Tongue (tissue), 2 donors: ENCODE measurements around the gene SHC2. TPM values are rescaled to one million over a fixed set of nuclear protein-coding genes. Genes with fewer than 3 reads are reported as not detected.
"Not testable (repeated sequence)": the region's sequence is repeated elsewhere in the genome, so short reads cannot be mapped to it uniquely, and the experiment has no call there.

ENCODE experiments used
- DNase-seq: peaks from one replicate; pipeline ENCODE4 v3.0.0-alpha.2; 2015
- total RNA-seq: library from RNA; depleted of rRNA; stranded (reverse); fragments of >200 nt; gene quantifications from one replicate; pipeline ENCODE4 v1.2.3, GENCODE V29; 2014

SHC2 gene
- total RNA-seq, 1 donor from 2014 or later: 18.3 TPM

- DNase-seq: no peak
These were observed 54.6 kb downstream of the SHC2 start for GRCh38 chr19:406135-406781.

GRCh38 chr19:405121-405965, 55.5 kb downstream of the SHC2 start:
- no peak for DNase-seq

GRCh38 chr19:403221-404027, 57.4 kb downstream of the SHC2 start:
- DNase-seq: no peak

- no peak for DNase-seq
These were observed 58.0 kb downstream of the SHC2 start for GRCh38 chr19:402786-403185.

GRCh38 chr19:401866-402511, 58.8 kb downstream of the SHC2 start:
- DNase-seq: no peak

- no peak for DNase-seq
These were observed 59.6 kb downstream of the SHC2 start for GRCh38 chr19:400976-401865.

GRCh38 chr19:399370-399769, 61.5 kb downstream of the SHC2 start:
- no peak for DNase-seq

GRCh38 chr19:398719-399118, 62.1 kb downstream of the SHC2 start:
- DNase-seq: no peak

GRCh38 chr19:397941-398706, 62.7 kb downstream of the SHC2 start:
- DNase-seq: no peak

GRCh38 chr19:397321-397720, 63.5 kb downstream of the SHC2 start:
- DNase-seq: no peak

GRCh38 chr19:395467-395866, 65.4 kb downstream of the SHC2 start:
- DNase-seq: no peak

GRCh38 chr19:394857-395256, 66.0 kb downstream of the SHC2 start:
- not testable (repeated sequence) for DNase-seq

- DNase-seq: not testable (repeated sequence)
These were observed 67.3 kb downstream of the SHC2 start for GRCh38 chr19:393560-393959.

- no peak for DNase-seq
These were observed 68.4 kb downstream of the SHC2 start for GRCh38 chr19:392375-392970.

GRCh38 chr19:391726-392374, 69.0 kb downstream of the SHC2 start:
- no peak for DNase-seq

- no peak for DNase-seq
These were observed 69.7 kb downstream of the SHC2 start for GRCh38 chr19:391207-391557.

- no peak for DNase-seq
These were observed 70.2 kb downstream of the SHC2 start for GRCh38 chr19:390386-391206.

- no peak for DNase-seq
These were observed 70.9 kb downstream of the SHC2 start for GRCh38 chr19:389935-390289.
